Activated naive CD4-positive, alpha-beta T cell treated with anti-CD3 and anti-CD28 coated beads, Interleukin-2, amount 10 ng/mL, durations not matched to agents 7 days and 5 days (primary cell): ENCODE results near the gene GGCT.
A peak's percentile ranks its signal among the peaks of the same experiment; 100 is the strongest.

Experiments used
- CTCF ChIA-PET: fragments of 350-600 bp; sonication (Branson Sonifier 250); formaldehyde crosslinking; loops from one replicate; lab custom pipeline; 2021; ENCODE audit warnings: antibody characterized with exemption; lab: Charles Lee
- DNase-seq: peaks from one replicate; pipeline ENCODE4 v3.0.0-alpha.2; 2020
- H3K27ac Mint-ChIP-seq: one replicate; pipeline ENCODE4 v1.8.0; 2021; ENCODE audit warnings: mild to moderate bottlenecking, moderate library complexity, mixed read lengths
- H3K27me3 Mint-ChIP-seq: one replicate; pipeline ENCODE4 v1.8.0; 2021; ENCODE audit warnings: mild to moderate bottlenecking, mixed read lengths
- H3K36me3 Mint-ChIP-seq: one replicate; pipeline ENCODE4 v1.8.0; 2021; ENCODE audit warnings: mixed read lengths
- H3K4me1 Mint-ChIP-seq: one replicate; pipeline ENCODE4 v1.8.0; 2021; ENCODE audit warnings: mixed read lengths
- H3K4me3 Mint-ChIP-seq: one replicate; pipeline ENCODE4 v1.8.0; 2021; ENCODE audit warnings: mild to moderate bottlenecking, moderate library complexity, mixed read lengths
- H3K9me3 Mint-ChIP-seq: one replicate; pipeline ENCODE4 v1.8.0; 2021; ENCODE audit warnings: mixed read lengths

Gene GGCT

DNA sequence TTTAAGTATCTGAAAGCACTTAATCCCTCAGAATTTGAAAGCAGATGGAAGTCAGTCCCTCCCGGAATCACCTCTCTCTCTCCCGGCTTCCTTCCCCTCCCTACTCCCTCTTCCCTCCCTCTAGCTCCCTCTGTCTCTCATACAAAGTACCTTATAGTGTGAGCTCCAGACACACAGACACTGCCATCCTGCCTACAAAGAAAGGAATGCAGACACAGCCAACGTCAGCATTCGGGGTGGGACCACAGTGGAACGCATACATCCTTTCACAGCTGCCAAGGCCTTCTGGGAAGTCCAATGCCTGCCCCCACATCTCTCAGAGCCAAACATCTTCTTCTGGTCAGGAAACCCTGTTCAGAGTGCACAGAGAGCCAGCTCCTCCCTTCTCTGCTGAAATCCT, 35.3 kb downstream of the GGCT start:
- H3K27me3 Mint-ChIP-seq: no peaks in the 10 kb centered on the region
- peaks cover 31% of the 10 kb centered on the region for H3K36me3 Mint-ChIP-seq
- peak overlapping the region; percentile 76 for H3K27ac Mint-ChIP-seq
- no peak overlapping the region for H3K4me3 Mint-ChIP-seq
- no peaks in the 10 kb centered on the region for H3K9me3 Mint-ChIP-seq
- CTCF ChIA-PET: interaction anchor here (1.2 kb wide), 1 partner anchor 9 kb away, joined by 3 read pairs; the partner anchor contains the start of gene NOD1
- DNase-seq: no peak
- H3K4me1 Mint-ChIP-seq: peaks cover 73% of the 10 kb centered on the region

DNA sequence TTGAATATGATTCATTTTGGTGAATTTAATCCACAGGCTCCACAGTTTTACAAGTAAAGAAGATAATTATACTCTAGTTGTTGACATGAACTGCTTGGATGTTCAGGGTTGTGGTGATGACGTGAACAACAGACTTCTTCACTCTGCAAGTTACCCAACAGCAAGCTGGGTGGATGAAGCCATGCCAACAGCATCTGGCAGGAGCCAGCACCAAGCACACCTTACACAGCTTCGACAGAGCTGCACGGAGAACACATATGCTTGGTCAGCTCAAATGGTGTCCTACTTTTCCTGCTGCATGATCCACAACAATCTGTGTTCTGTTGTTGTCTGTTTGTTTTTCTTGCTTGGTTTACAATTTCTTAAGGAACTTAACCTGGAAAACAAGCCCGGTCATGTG, 35.8 kb downstream of the GGCT start:
- no peak for DNase-seq
- Mint-ChIP-seq H3K9me3 (no peaks in the 10 kb centered on the region), H3K4me1 (peaks cover 68% of the 10 kb centered on the region), H3K4me3 (no peak overlapping the region), H3K27ac (no peak overlapping the region), H3K27me3 (no peaks in the 10 kb centered on the region), H3K36me3 (peaks cover 26% of the 10 kb centered on the region)
- CTCF ChIA-PET: interaction anchor here (1.2 kb wide), 1 partner anchor 10 kb away, joined by 3 read pairs; the partner anchor contains the start of gene NOD1

DNA sequence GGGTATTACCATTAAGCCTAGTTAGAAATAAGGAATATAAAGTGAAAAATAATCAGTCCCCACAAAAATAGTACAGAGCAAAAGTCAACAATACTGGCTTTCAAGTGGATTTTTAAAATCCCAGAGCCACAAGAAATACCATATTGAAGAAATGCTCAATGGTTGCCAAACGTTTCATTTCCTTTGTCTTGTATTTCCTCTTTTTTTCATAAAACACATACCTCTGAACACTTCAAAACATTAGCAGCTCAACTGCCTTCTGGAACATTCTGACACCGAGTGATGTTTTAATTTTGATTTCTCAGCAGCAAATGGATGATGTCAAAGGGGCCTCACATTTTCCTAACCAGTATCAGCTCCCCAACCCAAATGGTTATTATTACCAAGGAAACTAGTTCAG, 36.6 kb downstream of the GGCT start:
- no peak overlapping the region for H3K27ac Mint-ChIP-seq
- CTCF ChIA-PET: no interaction called here
- peaks cover 20% of the 10 kb centered on the region for H3K36me3 Mint-ChIP-seq

DNA sequence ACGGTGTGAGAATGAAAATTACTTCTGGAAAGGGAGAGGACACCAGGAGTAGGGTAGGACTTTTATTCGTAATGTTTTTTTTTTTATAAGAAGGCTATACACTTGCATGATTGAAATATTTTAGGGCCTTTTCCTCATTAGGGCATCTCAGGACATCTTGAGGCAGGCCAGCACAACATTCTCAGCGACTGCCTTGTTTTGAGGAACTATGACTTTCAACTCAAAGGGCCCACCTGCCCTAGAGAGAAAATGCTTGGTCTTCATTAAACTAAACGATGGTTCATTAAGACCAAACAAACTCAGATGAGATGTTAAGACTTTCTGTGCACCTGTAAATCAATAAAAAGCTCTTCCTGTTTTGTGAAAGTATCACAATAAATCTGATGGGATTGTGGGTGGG, 37.4 kb downstream of the GGCT start:
- Mint-ChIP-seq H3K27me3 (no peaks in the 10 kb centered on the region), H3K27ac (no peak overlapping the region), H3K4me3 (no peak overlapping the region), H3K9me3 (no peaks in the 10 kb centered on the region), H3K4me1 (peaks cover 53% of the 10 kb centered on the region), H3K36me3 (peaks cover 20% of the 10 kb centered on the region)
- CTCF ChIA-PET: no interaction called here
- no peak for DNase-seq

More for the DNA sequence above, 36.6 kb downstream of the GGCT start:
- H3K27me3 Mint-ChIP-seq: no peaks in the 10 kb centered on the region
- H3K4me1 Mint-ChIP-seq: peaks cover 61% of the 10 kb centered on the region
- no peaks in the 10 kb centered on the region for H3K9me3 Mint-ChIP-seq
- no peak for DNase-seq
- H3K4me3 Mint-ChIP-seq: no peak overlapping the region

DNA sequence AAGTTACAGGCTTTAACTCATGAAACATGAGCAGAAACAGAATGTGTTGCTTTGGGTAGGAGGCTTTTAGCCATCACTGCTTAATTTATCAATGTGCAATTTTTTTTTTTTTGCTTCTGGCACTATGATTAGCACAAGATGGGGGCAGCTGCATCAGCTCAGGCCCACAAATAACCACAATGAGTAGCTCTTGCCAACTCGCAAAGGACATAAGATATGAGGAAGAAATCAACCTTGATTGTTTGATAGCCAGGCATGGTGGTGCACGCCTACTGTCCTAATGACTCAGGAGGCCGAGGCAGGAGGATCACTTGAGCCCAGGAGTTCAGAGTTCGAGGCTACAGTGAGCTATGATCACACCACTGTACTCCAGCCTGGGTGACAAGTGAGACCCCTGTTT, 38.4 kb downstream of the GGCT start:
- CTCF ChIA-PET: interaction anchor here (0.9 to 1.4 kb wide), 2 partner anchors 29 to 44 kb away, joined by 3 to 4 read pairs; no protein-coding TSS in a partner anchor
- Mint-ChIP-seq H3K4me3 (no peak overlapping the region), H3K4me1 (peaks cover 43% of the 10 kb centered on the region), H3K36me3 (peaks cover 23% of the 10 kb centered on the region), H3K27ac (no peak overlapping the region), H3K9me3 (no peaks in the 10 kb centered on the region), H3K27me3 (no peaks in the 10 kb centered on the region)
- DNase-seq: no peak

DNA sequence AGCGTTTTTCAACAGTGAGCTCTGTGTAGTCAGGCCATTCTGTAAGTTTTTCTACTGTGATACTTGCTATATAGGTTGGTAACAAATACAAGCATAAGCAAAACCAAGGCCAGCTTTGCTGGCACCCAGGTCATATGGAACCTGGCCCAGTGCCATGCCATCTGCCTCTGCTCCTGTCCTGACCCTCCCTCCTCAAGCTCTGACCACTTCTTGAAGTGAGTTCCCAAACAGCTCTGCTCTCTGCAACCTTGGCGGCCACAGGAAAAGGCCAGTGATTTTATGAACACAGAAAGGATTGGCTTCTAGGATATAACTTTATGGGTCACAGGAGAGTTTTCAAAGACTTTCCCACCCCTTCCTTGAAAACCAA, 38.8 kb downstream of the GGCT start:
- H3K4me3 Mint-ChIP-seq: no peak overlapping the region
- H3K9me3 Mint-ChIP-seq: no peaks in the 10 kb centered on the region
- no peaks in the 10 kb centered on the region for H3K27me3 Mint-ChIP-seq
- H3K27ac Mint-ChIP-seq: no peak overlapping the region
- H3K36me3 Mint-ChIP-seq: peaks cover 23% of the 10 kb centered on the region
- DNase-seq: no peak
- peaks cover 38% of the 10 kb centered on the region for H3K4me1 Mint-ChIP-seq
- CTCF ChIA-PET: interaction anchor here (0.9 to 1.4 kb wide), 2 partner anchors 29 to 44 kb away, joined by 3 to 4 read pairs; no protein-coding TSS in a partner anchor

DNA sequence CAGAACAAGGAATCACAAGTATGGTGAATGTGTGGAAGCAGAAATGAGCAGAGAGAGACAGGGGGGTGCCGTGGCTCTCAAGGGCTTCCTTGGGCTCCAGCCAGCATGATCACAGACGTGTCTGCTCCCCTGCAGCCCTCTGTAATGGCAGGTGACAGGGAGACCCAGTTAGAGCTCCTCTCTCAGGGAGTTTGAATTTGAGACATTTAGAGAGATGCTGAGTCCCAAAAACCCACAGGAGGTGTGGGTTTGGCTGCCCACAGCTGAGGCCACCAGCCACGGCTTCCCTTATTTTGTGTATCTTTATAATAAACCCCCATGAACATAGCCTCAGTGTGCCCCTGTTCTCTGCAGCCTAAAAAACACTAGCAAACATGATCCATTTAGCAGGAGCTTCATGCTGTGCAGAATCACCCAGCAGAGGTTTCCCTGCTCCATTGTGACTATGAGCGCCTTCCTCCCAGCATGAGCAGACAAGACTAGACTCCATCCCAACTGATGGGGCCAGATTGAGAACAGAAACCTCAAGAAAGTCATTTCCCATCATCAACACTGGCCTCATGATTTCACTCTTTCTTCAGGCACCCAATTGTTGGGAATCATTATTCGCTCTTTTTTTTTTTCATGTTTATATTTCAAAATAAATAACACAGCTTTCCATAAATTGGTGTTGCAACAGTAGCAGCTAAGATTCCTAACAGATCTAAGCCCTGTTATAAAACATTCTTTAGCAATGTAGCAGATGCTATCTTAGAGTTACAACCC, 39.4 kb downstream of the GGCT start:
- no peak for DNase-seq
- H3K27me3 Mint-ChIP-seq: no peaks in the 10 kb centered on the region
- no peak overlapping the region for H3K4me3 Mint-ChIP-seq
- H3K36me3 Mint-ChIP-seq: peaks cover 20% of the 10 kb centered on the region
- H3K9me3 Mint-ChIP-seq: no peaks in the 10 kb centered on the region
- peaks cover 33% of the 10 kb centered on the region for H3K4me1 Mint-ChIP-seq
- CTCF ChIA-PET: interaction anchor here (0.6 to 1.4 kb wide), 3 partner anchors 30 to 99 kb away, joined by 3 to 4 read pairs (median 3); no protein-coding TSS in a partner anchor
- H3K27ac Mint-ChIP-seq: no peak overlapping the region

DNA sequence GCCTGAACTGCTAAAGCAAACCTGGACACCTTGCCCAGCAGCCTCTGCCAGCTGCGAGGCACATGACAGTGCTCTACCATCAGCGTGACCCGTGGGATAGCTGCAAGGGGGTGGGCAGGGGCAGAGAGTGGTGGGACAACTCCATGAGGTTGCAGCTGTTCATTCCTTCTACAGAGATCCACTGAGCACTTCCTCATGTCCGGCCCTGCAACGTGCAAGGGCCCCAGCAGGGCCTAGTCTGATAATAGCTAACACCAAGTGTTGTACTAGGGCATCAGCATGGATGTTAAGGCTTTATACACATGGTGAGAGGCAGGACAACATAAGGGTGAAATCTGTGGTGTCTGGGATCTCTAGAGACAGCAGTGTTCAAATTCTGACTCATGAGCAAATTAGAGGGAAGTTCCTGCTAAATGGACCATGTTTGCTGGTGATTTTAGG, 40.4 kb downstream of the GGCT start:
- no peaks in the 10 kb centered on the region for H3K9me3 Mint-ChIP-seq
- CTCF ChIA-PET: no interaction called here
- no peak overlapping the region for H3K4me3 Mint-ChIP-seq
- H3K4me1 Mint-ChIP-seq: peaks cover 29% of the 10 kb centered on the region
- H3K27me3 Mint-ChIP-seq: no peaks in the 10 kb centered on the region
- peaks cover 13% of the 10 kb centered on the region for H3K36me3 Mint-ChIP-seq
- no peak for DNase-seq
- no peak overlapping the region for H3K27ac Mint-ChIP-seq

DNA sequence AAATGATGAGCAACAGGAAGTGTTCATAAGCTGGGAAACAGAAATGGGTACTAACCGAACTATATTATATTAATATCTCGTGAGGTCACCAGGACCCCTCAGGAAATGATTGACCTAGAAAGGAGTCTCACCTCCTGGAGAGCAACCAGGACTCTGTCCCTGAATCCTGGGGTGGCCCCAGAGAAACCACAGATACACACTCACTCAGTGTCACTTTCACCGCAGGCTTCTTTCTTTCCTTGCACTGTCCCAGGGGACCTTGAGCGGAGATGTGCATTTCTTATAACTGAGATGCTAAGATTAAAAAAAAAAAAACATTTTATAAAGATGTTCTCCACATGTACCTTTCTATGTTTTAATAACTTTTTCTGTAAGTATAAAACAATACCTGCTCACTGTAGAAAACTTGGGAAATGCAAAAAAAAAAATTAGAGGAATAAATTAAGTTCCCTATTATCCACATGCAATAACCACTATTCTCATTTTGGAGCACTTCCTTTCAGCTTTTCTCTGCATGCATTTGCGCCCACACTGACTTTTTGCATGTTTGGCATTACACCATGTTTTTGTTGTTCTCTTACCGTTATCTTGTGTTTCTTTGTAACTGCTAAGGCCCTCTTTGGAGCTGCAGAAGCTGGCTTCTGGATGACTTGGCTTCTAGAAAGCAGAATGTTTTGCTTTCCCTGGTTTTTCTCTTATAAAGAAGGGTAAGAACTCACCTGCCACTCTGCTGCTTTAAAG, 41.1 kb downstream of the GGCT start:
- Mint-ChIP-seq H3K9me3 (no peaks in the 10 kb centered on the region), H3K36me3 (peaks cover 10% of the 10 kb centered on the region), H3K27ac (no peak overlapping the region), H3K4me1 (peaks cover 23% of the 10 kb centered on the region), H3K27me3 (no peaks in the 10 kb centered on the region), H3K4me3 (no peak overlapping the region)
- CTCF ChIA-PET: no interaction called here
- DNase-seq: no peak

DNA sequence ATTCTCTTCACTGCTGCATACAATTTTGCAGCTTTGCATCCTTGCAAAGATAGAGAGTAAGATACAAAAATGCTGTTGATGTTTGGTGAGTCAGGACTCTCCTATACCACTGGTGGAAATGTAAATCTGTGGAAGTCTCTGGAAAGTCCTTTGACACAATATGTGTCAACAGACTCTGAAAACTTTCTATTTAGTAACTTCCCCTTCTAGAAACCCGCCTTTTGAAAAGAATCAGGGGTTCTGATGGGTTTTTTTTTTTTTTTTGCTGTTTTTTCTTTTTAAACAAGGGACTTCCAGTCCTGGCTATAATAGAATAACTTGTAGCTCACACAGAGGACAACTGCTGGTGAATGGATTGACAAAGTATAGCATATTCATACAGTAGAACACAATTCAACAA, 42.5 kb downstream of the GGCT start:
- peaks cover 11% of the 10 kb centered on the region for H3K4me1 Mint-ChIP-seq
- H3K27me3 Mint-ChIP-seq: no peaks in the 10 kb centered on the region
- H3K4me3 Mint-ChIP-seq: no peak overlapping the region
- CTCF ChIA-PET: no interaction called here
- DNase-seq: no peak
- peaks cover 7% of the 10 kb centered on the region for H3K36me3 Mint-ChIP-seq
- H3K9me3 Mint-ChIP-seq: no peaks in the 10 kb centered on the region
- H3K27ac Mint-ChIP-seq: no peak overlapping the region

DNA sequence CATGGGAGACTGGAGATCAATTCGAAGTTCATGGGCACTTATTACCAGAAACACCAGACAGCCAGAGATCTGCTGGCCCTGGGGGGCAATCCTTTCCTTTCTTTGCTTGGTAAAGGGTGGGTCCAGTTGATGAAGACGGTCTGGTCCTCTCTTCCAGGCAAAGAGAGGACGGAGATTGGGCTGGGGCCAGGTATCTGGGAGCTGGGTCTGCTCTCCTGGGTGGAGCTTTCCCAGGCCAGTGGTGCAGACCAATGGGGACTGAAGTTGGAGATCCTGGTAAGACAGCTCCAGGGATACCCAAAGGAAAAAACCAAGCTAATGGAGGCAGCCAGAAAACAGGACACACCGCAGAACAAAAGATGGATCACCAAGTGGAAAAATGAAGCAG, 44.4 kb downstream of the GGCT start:
- CTCF ChIA-PET: interaction anchor here (0.6 kb wide), 1 partner anchor 329 kb away, joined by 4 read pairs; no protein-coding TSS in a partner anchor
- no peaks in the 10 kb centered on the region for H3K27me3 Mint-ChIP-seq
- H3K27ac Mint-ChIP-seq: no peak overlapping the region
- H3K36me3 Mint-ChIP-seq: peaks cover 16% of the 10 kb centered on the region
- DNase-seq: no peak
- H3K4me3 Mint-ChIP-seq: no peak overlapping the region
- H3K9me3 Mint-ChIP-seq: no peaks in the 10 kb centered on the region
- peaks cover 5% of the 10 kb centered on the region for H3K4me1 Mint-ChIP-seq

DNA sequence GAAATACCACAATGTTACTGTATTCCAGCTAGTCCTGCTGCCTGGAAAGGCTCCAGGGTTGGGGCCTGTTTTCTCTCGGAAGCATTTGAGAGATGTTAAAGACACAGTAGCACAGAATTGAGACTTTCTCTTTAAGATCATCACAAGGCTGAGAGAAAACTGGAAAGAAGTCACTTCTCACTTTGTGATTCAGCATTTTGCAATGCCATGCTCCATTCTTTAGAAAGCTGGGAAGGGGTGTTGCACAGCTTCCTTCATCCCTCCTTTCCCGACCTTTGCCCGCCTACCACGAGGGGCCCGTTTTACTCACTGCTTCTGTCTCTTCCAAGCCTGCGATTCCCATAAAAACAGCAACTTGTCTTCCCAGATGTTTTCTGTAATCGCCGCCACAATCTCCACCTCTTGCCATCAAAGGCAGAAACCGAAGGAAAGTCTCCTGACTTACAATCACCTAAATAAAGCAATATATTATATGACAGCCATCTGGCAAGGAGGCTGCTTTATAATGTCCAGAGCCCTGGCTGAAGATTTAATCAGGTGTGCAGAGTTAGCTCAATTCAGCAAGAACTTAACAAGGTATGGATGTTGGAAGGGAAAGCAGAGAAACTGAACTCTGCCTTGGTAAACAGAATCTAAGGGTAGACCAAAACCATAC, 44.9 kb downstream of the GGCT start:
- Mint-ChIP-seq H3K27ac (no peak overlapping the region), H3K36me3 (peaks cover 16% of the 10 kb centered on the region), H3K9me3 (no peaks in the 10 kb centered on the region), H3K27me3 (no peaks in the 10 kb centered on the region), H3K4me3 (no peak overlapping the region), H3K4me1 (peaks cover under 1% of the 10 kb centered on the region)
- no peak for DNase-seq
- CTCF ChIA-PET: no interaction called here

DNA sequence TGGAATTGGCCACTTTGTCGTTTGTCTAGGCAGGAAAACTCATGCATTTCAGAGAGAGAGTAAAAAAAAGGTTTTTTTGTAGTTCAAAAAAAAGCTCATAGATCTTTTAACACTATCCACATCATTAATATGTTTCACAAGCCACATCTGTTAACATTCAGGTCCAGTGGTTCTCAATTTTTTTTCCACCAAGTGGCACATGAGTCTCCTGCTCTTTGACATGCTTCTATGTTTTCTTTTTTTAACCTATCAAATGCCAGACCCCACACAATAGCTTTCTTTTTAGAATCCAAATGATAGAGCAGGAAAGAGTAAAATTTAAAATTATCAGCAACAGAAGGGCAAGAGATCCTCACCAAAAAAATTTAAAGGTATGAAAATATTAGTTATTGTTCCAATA, 46.3 kb downstream of the GGCT start:
- H3K9me3 Mint-ChIP-seq: no peaks in the 10 kb centered on the region
- no peak for DNase-seq
- no peaks in the 10 kb centered on the region for H3K27me3 Mint-ChIP-seq
- H3K36me3 Mint-ChIP-seq: peaks cover 24% of the 10 kb centered on the region
- no peak overlapping the region for H3K4me3 Mint-ChIP-seq
- H3K4me1 Mint-ChIP-seq: no peaks in the 10 kb centered on the region
- CTCF ChIA-PET: no interaction called here
- H3K27ac Mint-ChIP-seq: peak overlapping the region; percentile 68

DNA sequence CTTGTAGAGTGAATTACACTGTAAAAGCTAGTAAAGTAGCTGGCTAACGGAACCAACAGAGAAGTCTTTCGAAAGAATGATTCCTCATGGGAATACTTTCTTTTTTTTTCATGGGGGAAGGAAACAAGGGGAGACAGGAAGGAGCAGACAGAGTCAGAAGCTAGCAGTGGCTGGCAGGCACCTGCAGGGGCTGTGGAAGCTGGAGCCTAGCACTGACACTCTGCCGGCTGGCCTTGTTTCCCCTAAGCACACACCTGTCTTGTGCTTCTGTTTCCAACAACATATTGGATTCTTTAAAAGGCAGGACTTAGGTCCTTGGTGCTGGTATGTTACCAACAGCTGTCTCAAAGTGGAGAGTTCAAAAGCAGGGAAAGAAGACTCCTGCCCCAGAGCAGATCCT, 50.7 kb downstream of the GGCT start:
- H3K27ac Mint-ChIP-seq: no peak overlapping the region
- CTCF ChIA-PET: no interaction called here
- H3K27me3 Mint-ChIP-seq: no peaks in the 10 kb centered on the region
- no peak for DNase-seq
- H3K4me3 Mint-ChIP-seq: no peak overlapping the region
- H3K9me3 Mint-ChIP-seq: no peaks in the 10 kb centered on the region
- peaks cover 25% of the 10 kb centered on the region for H3K36me3 Mint-ChIP-seq
- H3K4me1 Mint-ChIP-seq: no peaks in the 10 kb centered on the region
